Heart left ventricle (tissue), 16 donors: ENCODE measurements around the gene TAF1D. TPM values are rescaled to one million over a fixed set of nuclear protein-coding genes. Genes with fewer than 3 reads are reported as not detected.
A peak's percentile ranks its signal among the peaks of the same experiment; 100 is the strongest.

Source experiments
- ATAC-seq, 4 donors: fragments of 200-7000 bp; cut with Tn5 transposase; one replicate each; pipeline ENCODE4 v1.9.1; 2020 to 2022; ENCODE audit warnings: moderate library complexity in 4 of 4, mild to moderate bottlenecking in 3 of 4, moderate number of reproducible peaks in 1 of 4
- DNase-seq, 5 donors: peaks; one replicate each; pipeline ENCODE4 v3.0.0-alpha.2; 2020
- H3K27ac ChIP-seq, 12 donors: fragments of 200-600 bp; sonication (generic) in 4 of 12; one replicate each; pipeline versions ENCODE4 v1.5.0 to v1.8.0; 2016 to 2022; ENCODE audit warnings: mild to moderate bottlenecking in 2 of 12
- H3K27me3 ChIP-seq, 9 donors: fragments of 200-600 bp; sonication (generic) in 2 of 9; one replicate each; pipeline versions ENCODE4 v1.5.1 to v1.8.0; 2016 to 2022; ENCODE audit warnings: mild to moderate bottlenecking in 3 of 9
- H3K36me3 ChIP-seq, 9 donors: fragments of 200-600 bp; sonication (generic) in 2 of 9; one replicate each; pipeline versions ENCODE4 v1.5.0 to v1.8.0; 2018 to 2022; ENCODE audit warnings: mild to moderate bottlenecking in 2 of 9
- H3K4me1 ChIP-seq, 12 donors: fragments of 200-600 bp; sonication (generic) in 4 of 12; one replicate each; pipeline versions ENCODE4 v1.5.0 to v1.8.0; 2016 to 2022; ENCODE audit warnings: mild to moderate bottlenecking in 3 of 12
- H3K4me3 ChIP-seq, 12 donors: fragments of 200-600 bp; sonication (generic) in 4 of 12; one replicate each; pipeline versions ENCODE4 v1.5.0 to v1.8.0; 2017 to 2022; ENCODE audit warnings: mild to moderate bottlenecking in 9 of 12, moderate library complexity in 4 of 12
- H3K9me3 ChIP-seq, 12 donors: fragments of 200-600 bp; sonication (generic) in 4 of 12; one replicate each; pipeline versions ENCODE4 v1.5.0 to v1.8.0; 2016 to 2022; ENCODE audit warnings: mild to moderate bottlenecking in 1 of 12
- CTCF ChIP-seq, 12 donors: fragments of 200-600 bp; sonication (generic) in 4 of 12; IDR thresholded peaks; one replicate each; pipeline versions ENCODE4 v1.5.0 to v1.8.0; 2018 to 2022; ENCODE audit warnings: antibody characterized with exemption in 12 of 12, mild to moderate bottlenecking in 5 of 12
- POLR2A ChIP-seq, 2 donors: fragments of 450-650 bp; IDR thresholded peaks; one replicate each; pipeline ENCODE4 v1.6.1; 2017; ENCODE audit warnings: antibody characterized with exemption in 2 of 2, mild to moderate bottlenecking in 2 of 2, moderate library complexity in 2 of 2
- WGBS, 4 donors: extraction: QIAGEN DNeasy Blood & Tissue Kit in 2 of 4; methylation state at CpG; one replicate each; pipeline versions ENCODE4 v1.1.5 to v1.1.7; 2013 to 2018; 5-methylcytosine and 5-hydroxymethylcytosine counted together
- intact Hi-C, 10 donors: fragments of 100-400 bp; cut with DNase I; formaldehyde crosslinking; loops; one replicate each; pipeline versions ENCODE4 v1.11.1 to v1.14.2; 2022
- polyA plus RNA-seq, 2 donors: library from polyadenylated mRNA; stranded (reverse); fragments of 200-250 nt; gene quantifications; one replicate each; pipeline ENCODE4 v1.2.3, GENCODE V29; 2013
- total RNA-seq, 9 donors: library from RNA; depleted of rRNA in 2 of 9; stranded (reverse); fragments of >200 nt in 2 of 9; fragmentation: NEBNext Ultra II Directional in 3 of 9; extraction: Animal tissue kit (Norgen Biotek cat#: 25700) in 3 of 9; gene quantifications; one replicate each; pipeline versions ENCODE4 v1.1.0 to v1.2.4, GENCODE V29; 2016 to 2023
- donor health status: ischemic (EF 13 %, LVEDD 7.1; RV severe dilation, severe dysfunction).
- donor health status: healthy with polysubstance abuse.
- donor health status: DM: no; HTN: yes; CAD: no.
- donor health status: DM: no; HTN: no; CAD: no.
- donor health status: ischemic (EF 25% LVEDD 6.9; RV normal size, moderate dysfunction).
- donor health status: ischemic (EF 25% LVEDD 5.7; RV mildly dilated, moderate dysfunction).
- donor health status: healthy.
- donor health status: DM: yes; HTN: yes; CAD: no.
- donor health status: ischemic (EF 35%, LVEDD 5.7; RV mildly dilated, moderate dysfunction).
- donor health status: nonischemic (EF 11% LVEDD 7.7; RV severe dilation, severe dysfunction).
- donor health status: DM: yes; HTN: yes; CAD: no.
- donor health status: PGD.
- donor health status: ischemic (EF 29% LVEDD 5.4; RV normal size, mild dysfunction).
- donor health status: nonischemic (EF 23%, LVEDD 6.1; RV moderate dilation, normal function).

TAF1D gene
- total and polyA plus RNA-seq, 11 donors = 17.0 to 57.6 (median 36.8) TPM

GRCh38 chr11:93773601-93774200 is 32.4 kb upstream of the TAF1D start:
- 89 to 100% (median 91%) methylated on average over 4 to 10 of the region's 10 CpGs for WGBS, 4 donors
- no peak overlapping the region for H3K27ac ChIP-seq
- H3K27me3 ChIP-seq = no peaks in the 10 kb centered on the region
- intact Hi-C loops = no loop called here
- H3K36me3 ChIP-seq = no peaks in the 10 kb centered on the region
- peaks cover 0 to 5% (median 0%) of the 10 kb centered on the region in 12 donors for H3K4me1 ChIP-seq
- H3K9me3 ChIP-seq = no peaks in the 10 kb centered on the region
- TF ChIP-seq POLR2A (IDR thresholded peaks at IDR 0.05) = no peak
- no peak for TF ChIP-seq CTCF (IDR thresholded peaks at IDR 0.05)
- no peak overlapping the region for H3K4me3 ChIP-seq
- DNase-seq (no peak), ATAC-seq (peak in 1 of 4 donors; percentile 58)

GRCh38 chr11:93773045-93773477 is 31.8 kb upstream of the TAF1D start:
- TF ChIP-seq POLR2A (IDR thresholded peaks at IDR 0.05) (no peak), CTCF (IDR thresholded peaks at IDR 0.05) (no peak)
- H3K9me3 ChIP-seq = no peaks in the 10 kb centered on the region
- peaks cover 0 to 5% (median 0%) of the 10 kb centered on the region in 12 donors for H3K4me1 ChIP-seq
- no peaks in the 10 kb centered on the region for H3K36me3 ChIP-seq
- intact Hi-C loops = no loop called here
- H3K4me3 ChIP-seq = no peak overlapping the region
- no peaks in the 10 kb centered on the region for H3K27me3 ChIP-seq
- H3K27ac ChIP-seq = no peak overlapping the region
- DNase-seq = no peak
- ATAC-seq = peak in 1 of 4 donors; percentile 16
- 84 to 97% (median 94%) methylated on average over 3 of the region's 3 CpGs for whole genome bisulfite sequencing, 4 donors

- intact Hi-C loops = no loop called here
Measured at GRCh38 chr11:93772123-93772522, 30.8 kb upstream of the TAF1D start.

GRCh38 chr11:93770160-93770559 is 28.9 kb upstream of the TAF1D start:
- H3K27ac ChIP-seq = no peak overlapping the region
- no peak overlapping the region for H3K4me3 ChIP-seq
- intact Hi-C loops = no loop called here
- 39 to 61% (median 49%) methylated on average over 1 of the region's 1 CpG for WGBS, 4 donors
- DNase-seq (no peak), ATAC-seq (no peak)
- peaks cover 0 to 9% (median under 1%) of the 10 kb centered on the region in 9 donors for H3K36me3 ChIP-seq
- no peak for TF ChIP-seq CTCF (IDR thresholded peaks at IDR 0.05)
- no peak for TF ChIP-seq POLR2A (IDR thresholded peaks at IDR 0.05)
- peaks cover 0 to 5% (median 0%) of the 10 kb centered on the region in 12 donors for H3K4me1 ChIP-seq
- H3K27me3 ChIP-seq = no peaks in the 10 kb centered on the region
- no peaks in the 10 kb centered on the region for H3K9me3 ChIP-seq

More at GRCh38 chr11:93772123-93772522, 30.8 kb upstream of the TAF1D start:
- no peaks in the 10 kb centered on the region for H3K27me3 ChIP-seq
- no peak overlapping the region for H3K27ac ChIP-seq
- WGBS, 4 donors = 98 to 100% (median 98%) methylated on average over 2 to 4 of the region's 4 CpGs
- H3K4me3 ChIP-seq = no peak overlapping the region
- H3K9me3 ChIP-seq = no peaks in the 10 kb centered on the region
- peaks cover 0 to 5% (median 0%) of the 10 kb centered on the region in 12 donors for H3K4me1 ChIP-seq
- no peaks in the 10 kb centered on the region for H3K36me3 ChIP-seq
- ATAC-seq (no peak), DNase-seq (no peak)
- no peak for TF ChIP-seq POLR2A (IDR thresholded peaks at IDR 0.05)
- TF ChIP-seq CTCF (IDR thresholded peaks at IDR 0.05) = no peak
